Neural progenitor cell (in vitro differentiated cells): ENCODE data around the gene SLC4A9.

Experiments
- EZH2 ChIP-seq: fragments of 200-600 bp; sonication (generic); IDR thresholded peaks from 2 replicates; pipeline ENCODE4 v1.6.1; 2017; ENCODE audit warnings: antibody characterized with exemption, mild to moderate bottlenecking, moderate library complexity
- EZH2phosphoT487 ChIP-seq: fragments of 200-600 bp; sonication (generic); IDR thresholded peaks from 2 replicates; pipeline ENCODE4 v1.6.1; 2017; ENCODE audit warnings: antibody characterized with exemption
- TF ChIP-seq, protein P1 (sequence below): fragments of 200-600 bp; sonication (generic); IDR thresholded peaks from 2 replicates; pipeline ENCODE4 v1.5.1; 2017; ENCODE audit warnings: antibody characterized with exemption, mild to moderate bottlenecking

GRCh38 chr5:140325486-140325885, 34.5 kb upstream of the SLC4A9 start:
- TF ChIP-seq, protein P1, sequence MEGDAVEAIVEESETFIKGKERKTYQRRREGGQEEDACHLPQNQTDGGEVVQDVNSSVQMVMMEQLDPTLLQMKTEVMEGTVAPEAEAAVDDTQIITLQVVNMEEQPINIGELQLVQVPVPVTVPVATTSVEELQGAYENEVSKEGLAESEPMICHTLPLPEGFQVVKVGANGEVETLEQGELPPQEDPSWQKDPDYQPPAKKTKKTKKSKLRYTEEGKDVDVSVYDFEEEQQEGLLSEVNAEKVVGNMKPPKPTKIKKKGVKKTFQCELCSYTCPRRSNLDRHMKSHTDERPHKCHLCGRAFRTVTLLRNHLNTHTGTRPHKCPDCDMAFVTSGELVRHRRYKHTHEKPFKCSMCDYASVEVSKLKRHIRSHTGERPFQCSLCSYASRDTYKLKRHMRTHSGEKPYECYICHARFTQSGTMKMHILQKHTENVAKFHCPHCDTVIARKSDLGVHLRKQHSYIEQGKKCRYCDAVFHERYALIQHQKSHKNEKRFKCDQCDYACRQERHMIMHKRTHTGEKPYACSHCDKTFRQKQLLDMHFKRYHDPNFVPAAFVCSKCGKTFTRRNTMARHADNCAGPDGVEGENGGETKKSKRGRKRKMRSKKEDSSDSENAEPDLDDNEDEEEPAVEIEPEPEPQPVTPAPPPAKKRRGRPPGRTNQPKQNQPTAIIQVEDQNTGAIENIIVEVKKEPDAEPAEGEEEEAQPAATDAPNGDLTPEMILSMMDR, result no peak
- TF ChIP-seq EZH2 (no peak), EZH2phosphoT487 (no peak)
